K562 treated with DMSO at 1 percent for 12 hours (cell line): ENCODE data around the gene CENPVL1. TPM values are rescaled to one million over a fixed set of nuclear protein-coding genes. Genes with fewer than 3 reads are reported as not detected.

ENCODE experiments used
- total RNA-seq: library from RNA; unstranded; fragments of 300-600 nt; gene quantifications from 2 replicates; pipeline ENCODE4 v1.2.3, GENCODE V29; 2022; ENCODE audit not compliant: insufficient read depth

Gene CENPVL1
- not detected in 2 replicates for total RNA-seq

GRCh38 chrX:51710277-51711164, at the start of gene CENPVL1:
CENPVL1 (plus strand) TSS chrX:51710512; CDS start chrX:51710512, 0 bp downstream.

GRCh38 chrX:51682720-51683062, 27.6 kb upstream of the CENPVL1 start, which contains the start of gene CENPVL2:
CENPVL2 (minus strand) TSS chrX:51682831; CDS start chrX:51682831, 0 bp downstream.

GRCh38 chrX:51743179-51743957, 33.1 kb downstream of the CENPVL1 start, which contains the start of gene GSPT2:
GSPT2 (plus strand) TSS chrX:51743442; CDS start chrX:51743627, 185 bp downstream.

Other genes with a start within 250 kb of the CENPVL1 start
- not detected in 2 replicates for gene NUDT11, start 213.9 kb upstream of the CENPVL1 start, total RNA-seq
- not detected in 2 replicates for gene CENPVL3, start 91.6 kb upstream of the CENPVL1 start, total RNA-seq
- not detected in 2 replicates for gene CENPVL2, start 27.7 kb upstream of the CENPVL1 start, total RNA-seq
- gene GSPT2, start 32.9 kb downstream of the CENPVL1 start, total RNA-seq, result 1.5 and 6.6 TPM in 2 replicates
- 13.0 and 22.1 TPM in 2 replicates for gene MAGED1, start 183.1 kb downstream of the CENPVL1 start, total RNA-seq